Activated CD4-positive, alpha-beta T cell treated with anti-CD3 and anti-CD28 coated beads, Interleukin-2, amount 50 U/mL, for 1 hour (primary cell): ENCODE results near the gene SNCA.

ENCODE experiments used
- DNase-seq: peaks from one replicate; pipeline ENCODE4 v3.0.0-alpha.2; 2020

Gene SNCA

DNA sequence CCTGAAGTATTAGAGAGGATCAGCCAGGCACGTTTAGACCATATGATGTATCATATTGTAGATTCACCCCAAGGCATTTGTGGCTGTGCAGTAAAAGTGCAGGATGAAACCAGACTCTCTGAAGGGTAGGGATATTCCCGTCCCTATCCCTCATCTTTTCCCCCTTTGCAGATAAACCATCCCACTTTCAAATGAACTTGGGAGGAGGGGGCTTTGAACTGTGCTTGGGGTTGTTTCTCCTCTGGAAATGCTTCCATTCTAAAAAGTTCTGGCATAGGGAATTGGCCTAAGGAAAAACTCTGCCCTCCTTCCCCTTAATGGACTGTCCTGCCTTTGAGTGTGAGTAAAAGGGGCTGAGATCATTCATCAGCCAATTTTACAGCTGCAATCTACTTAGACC, 23.8 kb downstream of the SNCA start:
- DNase-seq = no peak

DNA sequence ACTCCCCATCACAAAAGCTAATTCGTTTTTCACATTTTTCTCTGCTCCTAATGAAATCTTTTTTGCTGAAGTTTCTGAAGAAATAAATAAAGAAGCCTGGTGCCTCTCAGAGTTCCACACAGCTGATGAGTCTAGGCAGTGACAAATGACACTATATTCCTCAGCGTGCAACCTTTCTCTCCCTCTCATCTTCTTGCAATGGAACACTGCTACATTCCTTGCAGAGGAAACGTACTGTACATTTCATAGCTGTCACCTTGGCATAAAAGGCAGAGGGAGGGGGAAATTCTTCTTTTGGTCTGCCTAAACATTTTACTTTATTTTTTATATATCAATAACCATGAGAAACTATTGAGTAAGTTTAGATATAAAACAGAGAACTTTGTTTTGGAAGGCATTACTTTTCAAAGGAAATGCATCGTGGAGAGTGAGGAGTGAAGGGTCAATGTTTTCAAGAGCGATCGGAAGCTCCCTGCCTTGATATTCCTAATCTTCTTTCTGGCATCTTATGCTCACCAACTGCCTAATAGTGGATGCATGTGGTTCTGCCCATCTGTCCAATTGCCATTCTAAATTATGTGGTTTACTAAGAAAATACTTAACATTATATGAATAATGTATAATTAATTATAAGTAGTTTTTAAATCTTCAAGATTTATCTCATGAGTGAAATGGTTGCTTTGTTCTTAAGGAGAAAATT, 29.4 kb downstream of the SNCA start:
- no peak for DNase-seq

DNA sequence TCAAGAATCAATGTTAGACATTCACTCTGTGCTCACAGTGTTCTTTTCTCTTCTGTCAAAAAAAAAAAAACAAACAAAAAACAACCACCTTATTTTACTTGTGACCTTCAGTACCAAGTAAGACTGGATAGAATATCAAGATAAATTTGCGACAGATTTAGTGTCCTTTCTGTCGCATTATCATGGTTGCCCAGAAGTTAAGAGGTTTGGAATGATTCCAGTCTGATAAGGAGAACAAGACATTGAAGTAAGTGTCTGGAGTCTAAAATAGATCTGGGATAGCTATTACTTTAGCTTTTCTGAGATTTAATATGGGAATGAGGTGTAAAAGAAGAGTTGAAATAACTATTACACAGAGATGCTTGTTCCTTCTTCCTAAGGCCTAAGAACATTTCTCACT, 31.7 kb downstream of the SNCA start:
- DNase-seq = no peak

DNA sequence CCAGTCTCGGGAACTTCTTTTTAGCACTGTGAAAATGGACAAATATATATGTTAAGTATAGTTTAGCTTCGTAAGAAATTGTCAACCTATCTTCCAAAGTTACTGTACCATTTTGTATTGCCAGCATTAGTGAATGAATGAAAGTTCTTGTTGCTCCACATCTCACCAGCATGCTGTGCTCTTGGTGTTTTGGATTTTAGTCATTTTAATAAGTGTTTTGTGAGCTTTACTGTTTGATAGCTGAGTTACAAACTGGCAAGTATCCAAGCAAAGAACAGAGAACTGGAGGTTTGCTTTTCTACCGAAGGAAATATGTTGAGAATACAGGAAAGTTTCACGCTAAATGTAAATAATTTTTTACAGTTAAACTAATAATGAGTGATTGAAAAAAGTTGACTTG, 33.0 kb downstream of the SNCA start:
- DNase-seq = no peak

DNA sequence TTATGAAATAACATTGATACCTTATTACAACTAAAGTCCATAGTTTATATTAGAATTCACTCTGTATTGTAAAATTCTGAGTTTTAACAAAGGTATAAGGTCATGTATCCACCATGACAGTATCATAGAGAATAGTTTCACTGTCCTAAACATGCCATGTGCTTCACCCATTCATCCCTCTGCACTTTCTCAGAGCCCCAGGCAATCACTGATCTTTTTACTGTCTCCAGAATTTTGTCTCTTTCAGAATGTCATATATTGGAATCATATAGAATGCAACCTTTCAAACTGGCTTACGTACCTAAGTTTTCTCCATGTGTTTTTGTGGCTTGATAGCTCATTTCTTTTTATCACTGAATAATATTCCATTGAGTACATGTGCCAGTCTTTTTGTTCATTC, 33.9 kb downstream of the SNCA start:
- no peak for DNase-seq

DNA sequence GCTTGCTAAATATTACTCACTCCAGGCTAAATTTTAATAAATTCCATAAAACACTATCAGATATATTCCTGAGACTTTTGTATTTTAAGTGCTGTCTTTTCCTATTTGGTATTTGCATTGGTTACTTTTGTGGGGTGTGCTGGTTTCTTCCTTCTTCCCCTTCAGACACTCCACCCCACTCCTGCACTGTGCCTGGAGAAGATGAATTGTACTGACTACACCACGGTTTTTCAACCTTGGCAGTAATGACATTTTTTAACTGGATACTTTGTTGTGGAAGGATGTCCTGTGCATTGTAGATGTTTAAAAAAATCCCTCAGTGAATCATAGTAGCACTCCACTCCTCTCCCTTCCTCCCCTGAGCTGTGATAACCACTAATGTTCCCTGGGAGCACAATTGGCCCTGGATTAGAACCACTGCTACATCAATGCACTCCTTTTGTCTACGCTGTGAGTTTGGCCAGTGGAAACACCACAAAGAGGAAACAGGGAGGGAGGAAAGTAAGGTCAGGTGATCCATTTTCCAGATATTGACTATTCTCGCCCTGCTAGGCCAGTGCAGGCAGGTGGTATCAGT, 36.3 kb downstream of the SNCA start:
- DNase-seq = no peak

DNA sequence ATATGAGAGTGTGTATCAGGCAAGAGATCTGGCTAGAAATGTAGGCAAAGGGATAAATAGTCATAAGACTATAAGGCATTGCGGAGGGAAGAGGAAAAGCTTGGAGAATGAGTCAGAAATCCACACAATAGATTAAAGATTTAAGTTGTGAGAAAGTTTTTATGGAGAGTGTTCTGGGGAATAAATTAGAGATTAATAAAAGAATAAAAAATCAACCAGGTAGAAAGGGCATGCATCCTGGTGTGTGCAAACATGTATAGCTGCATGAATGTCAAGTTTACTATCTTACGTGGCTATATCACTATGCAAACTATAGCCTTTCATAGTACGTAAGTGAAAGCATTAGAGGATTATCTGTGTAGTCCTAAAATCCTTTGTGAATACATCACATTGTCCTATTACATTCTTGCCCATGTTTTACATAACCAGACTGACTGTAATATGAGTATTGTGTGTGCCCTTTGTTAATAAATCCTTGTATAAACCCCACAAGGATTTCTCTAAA, 36.9 kb downstream of the SNCA start:
- no peak for DNase-seq

DNA sequence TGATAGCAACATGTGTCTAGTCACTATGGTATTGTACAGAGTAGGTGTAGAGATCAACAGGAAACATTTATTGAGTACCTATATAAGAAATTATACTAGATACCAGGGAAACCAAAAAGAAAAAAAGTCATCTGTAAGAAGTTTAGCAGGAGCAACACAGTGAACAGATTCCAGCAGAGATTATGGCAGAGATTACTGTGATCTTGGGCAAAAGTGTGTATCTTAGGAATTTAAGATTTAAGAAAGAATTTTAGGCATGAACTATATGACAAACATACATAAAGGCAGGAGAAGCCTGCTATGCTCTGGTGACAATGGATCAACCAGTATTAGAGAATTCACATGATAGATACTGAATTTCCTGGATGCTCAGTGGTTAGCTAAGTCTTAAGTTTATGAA, 37.9 kb downstream of the SNCA start:
- no peak for DNase-seq

DNA sequence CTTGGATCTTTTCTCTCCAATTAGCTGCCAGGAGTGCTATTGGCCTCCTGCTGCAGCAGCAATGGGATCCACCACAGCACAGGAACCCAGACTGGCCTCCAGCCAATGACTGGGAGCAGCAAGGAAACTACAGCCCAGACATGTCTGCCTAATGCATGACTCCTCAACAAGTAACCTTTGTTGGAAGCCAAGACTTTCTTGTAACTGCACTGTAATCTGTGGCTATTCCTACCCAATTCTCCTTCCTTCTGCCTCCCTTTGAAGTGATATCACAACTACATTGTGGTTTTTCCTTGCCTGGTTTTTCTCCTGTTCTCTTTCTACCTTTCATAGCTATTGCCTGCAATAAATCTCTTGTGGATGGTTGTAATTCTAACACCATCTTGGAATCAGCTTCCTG, 39.8 kb downstream of the SNCA start:
- DNase-seq = no peak

DNA sequence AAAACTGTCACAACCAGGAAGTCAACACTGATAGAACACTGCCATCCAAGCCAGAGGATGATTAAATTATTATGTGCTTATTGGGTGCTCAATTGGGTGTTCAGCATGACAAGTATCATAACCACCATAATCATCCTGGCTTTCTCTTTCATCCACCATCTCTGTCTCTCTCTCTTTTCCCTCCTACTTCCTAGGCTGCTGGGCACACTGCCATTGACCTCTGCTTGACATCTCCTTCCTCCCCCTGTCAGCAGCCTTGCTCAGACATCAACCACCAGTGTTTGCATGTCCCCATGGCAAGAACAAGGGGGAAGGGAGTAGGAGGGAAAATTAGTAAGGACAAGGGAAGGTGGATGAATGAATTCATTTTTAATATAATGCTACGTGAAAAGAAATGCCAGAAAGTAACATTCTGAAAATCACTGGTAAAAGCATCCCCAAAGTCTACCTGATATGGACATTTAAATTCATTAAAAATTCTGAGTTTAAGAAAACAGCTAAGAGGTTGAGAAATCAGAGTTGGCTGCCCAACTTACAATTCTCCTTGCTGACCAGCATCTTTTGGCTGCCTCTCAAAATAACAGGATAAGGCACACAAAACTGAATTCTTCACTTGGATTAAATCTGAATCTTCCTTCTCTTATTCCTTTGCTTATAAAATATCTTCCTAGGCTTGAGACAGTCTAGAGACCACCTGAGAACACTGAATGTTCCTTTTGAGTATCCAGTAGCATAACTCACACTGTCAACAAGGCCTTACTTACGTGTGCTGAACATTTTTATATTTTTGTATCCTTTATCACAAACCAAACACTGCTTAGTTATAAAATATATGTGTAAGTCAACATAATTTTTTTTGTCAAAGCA, 48.5 kb downstream of the SNCA start:
- no peak for DNase-seq

DNA sequence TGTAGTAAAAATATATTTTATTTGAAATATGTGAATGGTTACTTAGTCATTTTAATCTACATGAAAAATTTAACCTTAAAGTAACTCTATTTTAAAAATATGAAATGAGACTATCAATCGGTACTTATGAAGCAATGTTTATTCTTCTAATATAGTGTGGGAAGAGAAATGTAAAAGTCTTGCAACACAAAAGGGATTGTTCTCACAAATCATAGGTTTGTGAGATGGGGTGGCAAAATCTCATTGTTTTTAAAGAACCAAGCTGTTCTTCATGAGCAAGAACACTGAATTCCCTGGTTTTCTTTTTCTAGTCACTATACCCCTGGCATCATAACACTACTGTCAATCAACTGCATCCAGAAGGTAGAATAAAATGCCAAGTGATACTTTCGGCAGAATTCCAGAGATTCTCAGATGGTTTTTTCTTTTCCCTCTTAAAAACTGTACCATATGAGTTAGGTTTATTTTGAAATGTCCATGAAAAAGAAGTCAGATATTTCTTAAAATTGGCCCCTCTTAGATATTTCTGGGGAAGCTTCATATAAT, 52.2 kb downstream of the SNCA start:
- DNase-seq = no peak

DNA sequence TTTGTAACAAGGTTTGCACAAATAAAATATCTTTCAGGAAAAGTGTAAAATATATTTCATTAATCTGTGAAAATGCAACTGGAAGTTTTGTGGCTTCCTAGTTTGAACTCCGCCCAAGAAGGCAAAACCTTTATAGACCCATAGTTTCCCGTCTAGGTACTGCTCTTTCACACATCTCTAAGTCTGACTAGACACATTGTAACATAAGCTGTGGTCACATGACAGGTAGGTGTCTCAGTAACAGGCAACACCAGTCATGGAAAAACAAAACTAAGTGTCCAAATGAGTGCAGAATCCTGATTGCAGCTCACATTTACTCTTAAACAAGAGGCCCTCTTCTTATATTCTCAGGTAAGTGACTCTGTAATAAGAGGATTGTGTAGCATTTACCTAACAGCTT, 55.6 kb downstream of the SNCA start:
- DNase-seq = no peak

DNA sequence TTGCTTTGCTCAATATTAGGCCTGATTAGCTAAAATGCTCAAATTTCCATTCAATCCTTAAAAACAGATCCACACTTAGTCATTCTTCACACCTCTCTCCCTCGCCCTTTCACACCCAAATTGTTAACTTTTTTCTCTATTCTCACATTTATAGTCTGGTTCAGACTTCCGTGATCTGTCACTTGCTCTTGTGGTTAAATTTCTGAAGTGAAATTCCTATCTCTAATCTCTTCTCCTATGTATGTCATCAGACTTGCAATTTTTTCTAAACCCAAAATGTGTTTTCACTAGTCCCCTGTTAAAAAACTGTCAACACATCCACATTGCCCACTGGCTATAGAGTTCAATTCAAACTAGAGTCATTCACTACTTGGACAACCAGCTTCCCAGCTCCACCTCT, 63.2 kb downstream of the SNCA start:
- DNase-seq = no peak

DNA sequence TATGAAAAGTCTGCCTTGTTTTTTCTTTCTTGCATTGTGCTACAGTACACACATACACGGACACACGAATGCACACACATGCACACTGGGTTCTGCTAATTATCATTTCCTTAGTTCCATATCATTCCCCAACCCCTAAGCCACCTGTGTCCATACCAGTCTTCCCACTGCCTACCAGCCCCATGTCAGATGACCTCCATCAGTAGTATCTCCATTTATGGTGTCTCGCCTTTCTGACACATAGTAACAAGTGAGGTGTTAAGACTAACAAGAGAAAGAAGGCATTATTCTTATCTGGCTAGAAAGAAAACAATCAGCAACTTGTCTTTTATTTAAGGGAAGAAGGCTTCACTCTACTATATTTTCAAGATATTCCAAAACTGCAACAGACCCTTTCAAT, 67.1 kb downstream of the SNCA start:
- no peak for DNase-seq

DNA sequence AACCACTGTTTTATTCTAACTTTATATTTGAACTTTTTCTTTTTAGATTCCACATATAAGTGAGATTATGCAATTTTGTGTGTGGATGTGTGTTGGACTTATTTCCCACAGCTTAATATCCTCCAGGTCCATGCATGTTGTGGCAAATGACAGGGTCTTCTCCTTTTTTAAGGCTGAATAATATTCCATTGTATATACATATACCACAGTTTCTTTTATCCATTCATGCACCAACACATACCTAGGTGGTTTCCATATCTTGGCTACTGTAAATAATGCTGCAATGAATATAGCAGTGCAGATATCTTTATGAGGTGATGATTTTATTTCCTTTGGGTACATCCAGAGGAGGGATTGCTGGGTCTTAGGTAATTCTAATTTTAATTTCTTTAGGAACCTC, 69.0 kb downstream of the SNCA start:
- DNase-seq = no peak

DNA sequence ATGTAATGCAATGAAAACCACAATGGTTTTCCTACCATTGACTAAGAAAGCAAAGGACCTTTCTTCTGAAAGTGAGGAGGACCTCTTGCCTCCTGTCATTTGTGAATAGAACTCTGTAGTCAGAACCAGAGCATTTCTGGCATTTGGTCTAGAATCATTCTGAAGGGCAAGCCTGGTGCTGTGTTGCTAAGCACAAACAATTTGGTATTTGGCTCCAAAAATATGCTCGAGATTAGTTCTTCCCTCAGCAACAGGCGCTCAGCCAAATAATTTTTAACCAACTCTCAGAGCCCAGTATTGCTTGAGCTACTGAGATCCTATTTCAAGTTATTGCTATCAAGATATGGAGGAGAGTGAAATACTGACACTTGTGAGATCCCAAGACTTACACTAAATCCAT, 71.0 kb downstream of the SNCA start:
- DNase-seq = no peak

DNA sequence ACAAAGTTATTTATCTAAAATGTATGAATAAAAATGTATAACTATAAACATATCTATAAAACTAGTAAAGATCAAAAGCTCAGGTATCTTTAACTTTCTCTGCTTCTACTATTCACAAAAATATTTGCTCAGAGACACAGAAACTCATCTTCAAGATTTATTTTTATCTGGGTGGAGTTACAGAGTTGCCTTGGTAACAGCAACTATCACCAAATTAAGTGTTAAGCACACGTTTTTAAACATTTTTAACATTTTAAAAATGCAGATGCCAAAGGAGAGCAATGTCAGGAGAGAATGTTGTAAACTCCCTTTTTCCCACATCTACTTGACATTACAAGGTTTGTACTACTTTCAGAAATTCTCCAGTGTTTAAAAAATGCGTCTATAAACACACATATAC, 71.4 kb downstream of the SNCA start:
- no peak for DNase-seq

DNA sequence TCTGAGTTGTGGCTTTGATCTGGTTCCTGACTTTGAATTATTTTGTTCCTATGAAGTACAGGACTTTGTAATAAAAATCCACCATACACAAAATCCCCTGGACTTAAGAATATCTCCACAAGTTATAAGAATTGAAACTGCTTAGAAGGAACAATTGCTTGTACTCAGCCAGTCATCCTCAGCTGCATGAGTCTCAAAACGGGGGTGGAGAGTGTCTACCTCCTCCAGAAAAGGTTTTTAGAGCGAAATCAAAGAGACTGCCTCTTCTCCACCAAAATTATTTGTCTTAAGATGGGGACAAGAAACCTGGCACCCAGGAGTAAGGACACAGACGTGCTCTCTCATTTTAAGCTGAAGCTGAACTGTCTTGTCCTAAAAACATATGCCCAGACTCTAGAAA, 74.7 kb downstream of the SNCA start:
- no peak for DNase-seq

DNA sequence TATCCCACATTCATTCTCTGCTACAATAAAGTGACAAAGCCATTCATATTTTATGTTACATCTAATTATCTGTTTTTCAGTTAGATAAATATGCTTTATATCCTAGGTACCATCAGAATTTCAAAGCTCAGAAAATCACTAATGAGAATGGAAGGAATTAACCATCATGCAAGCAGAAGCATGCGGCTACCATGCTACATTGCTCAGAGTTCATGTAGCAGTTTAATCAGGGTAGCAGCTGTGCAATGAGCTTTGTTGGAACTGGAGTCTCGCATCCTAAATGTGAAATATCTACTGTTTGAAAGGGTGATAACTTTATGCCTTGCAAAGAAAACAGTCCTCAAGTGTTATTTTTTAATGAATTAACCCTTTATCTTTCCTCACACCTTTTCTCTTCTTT, 77.5 kb downstream of the SNCA start:
- DNase-seq = no peak

DNA sequence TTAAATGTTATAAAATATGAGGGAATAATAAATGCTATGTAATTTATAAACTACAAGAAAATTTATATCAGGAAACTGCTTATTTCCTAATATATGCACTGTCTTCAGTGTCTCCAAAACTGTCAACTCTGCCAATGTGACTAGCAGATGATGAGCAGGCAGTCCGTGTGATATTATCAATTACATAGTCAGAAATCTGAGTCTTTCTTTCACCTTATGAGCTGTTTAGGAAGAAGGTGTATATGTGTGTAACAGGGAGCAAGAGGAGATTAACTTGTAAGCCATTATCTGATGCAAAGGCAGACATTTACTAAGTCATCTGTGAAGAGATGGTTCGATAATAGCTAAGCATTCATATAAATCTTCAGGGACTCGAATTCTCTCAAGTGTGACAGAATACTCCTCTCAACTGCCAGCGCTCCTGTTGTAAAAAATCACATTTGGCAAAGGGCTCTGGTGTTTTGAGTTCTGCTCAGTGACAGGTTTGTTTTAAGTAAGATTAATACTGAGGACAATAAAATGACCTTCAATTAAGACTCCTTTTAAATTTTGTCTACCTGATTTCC, 79.7 kb downstream of the SNCA start:
- DNase-seq = no peak

DNA sequence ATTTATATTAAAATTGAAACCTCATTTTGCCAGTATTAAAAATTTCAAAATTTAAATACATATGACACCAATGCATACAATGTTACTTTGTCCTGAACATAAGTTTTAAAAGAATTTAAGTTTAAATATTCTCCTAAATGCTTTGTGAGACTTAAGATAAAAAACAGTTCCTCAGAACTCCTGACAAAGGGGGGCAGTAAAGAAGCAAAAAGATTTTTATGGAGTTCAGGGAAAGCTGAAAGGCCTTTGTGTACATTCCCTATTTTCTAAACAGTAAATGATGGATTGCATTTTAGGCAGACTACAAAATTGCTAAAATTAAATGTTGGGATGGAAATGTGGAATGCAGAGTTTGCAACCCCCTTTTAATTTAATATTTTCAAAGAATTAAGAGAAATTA, 81.7 kb downstream of the SNCA start:
- DNase-seq = no peak

DNA sequence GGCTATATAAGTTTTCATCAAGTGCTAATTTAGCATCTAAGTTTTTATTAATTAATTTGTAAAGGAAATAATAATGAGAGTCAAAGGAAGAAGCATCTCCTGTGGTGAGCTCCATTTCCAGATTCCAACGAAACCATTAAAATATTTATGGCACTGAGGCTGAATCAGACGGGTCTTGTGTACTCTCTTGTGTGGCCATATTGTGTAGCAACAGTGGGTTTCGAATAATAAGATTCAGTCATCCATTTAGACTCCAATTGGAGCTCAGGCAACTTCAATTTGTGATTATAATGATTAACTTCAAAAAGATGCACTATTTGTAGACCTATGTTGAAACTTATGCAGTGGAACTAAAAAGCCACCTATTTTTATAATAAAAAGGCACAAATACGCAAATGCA, 82.4 kb downstream of the SNCA start:
- no peak for DNase-seq

DNA sequence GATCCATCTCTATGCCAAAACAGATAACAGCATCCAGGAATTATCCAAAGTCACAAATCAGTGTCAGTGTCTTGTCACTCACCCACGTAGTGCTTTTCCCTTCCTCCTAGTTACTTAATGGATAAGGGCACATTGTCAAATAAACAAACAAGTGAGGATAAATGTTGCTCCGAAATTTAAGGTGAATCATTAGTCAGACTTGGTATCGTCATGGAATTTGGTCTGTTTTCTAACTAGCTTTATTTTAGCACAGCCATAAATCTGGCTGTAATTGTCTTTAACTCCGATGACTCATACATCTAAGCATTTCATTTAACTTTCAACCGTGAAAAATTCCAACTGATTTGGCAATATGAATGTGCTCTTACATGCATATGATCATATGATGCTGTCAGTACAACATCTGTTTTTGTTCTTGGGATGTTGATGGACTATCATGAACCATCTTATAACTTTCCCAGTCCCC, 83.3 kb downstream of the SNCA start:
- DNase-seq = no peak
